ENCODE results near the gene GALNT2.

Gene GALNT2

DNA sequence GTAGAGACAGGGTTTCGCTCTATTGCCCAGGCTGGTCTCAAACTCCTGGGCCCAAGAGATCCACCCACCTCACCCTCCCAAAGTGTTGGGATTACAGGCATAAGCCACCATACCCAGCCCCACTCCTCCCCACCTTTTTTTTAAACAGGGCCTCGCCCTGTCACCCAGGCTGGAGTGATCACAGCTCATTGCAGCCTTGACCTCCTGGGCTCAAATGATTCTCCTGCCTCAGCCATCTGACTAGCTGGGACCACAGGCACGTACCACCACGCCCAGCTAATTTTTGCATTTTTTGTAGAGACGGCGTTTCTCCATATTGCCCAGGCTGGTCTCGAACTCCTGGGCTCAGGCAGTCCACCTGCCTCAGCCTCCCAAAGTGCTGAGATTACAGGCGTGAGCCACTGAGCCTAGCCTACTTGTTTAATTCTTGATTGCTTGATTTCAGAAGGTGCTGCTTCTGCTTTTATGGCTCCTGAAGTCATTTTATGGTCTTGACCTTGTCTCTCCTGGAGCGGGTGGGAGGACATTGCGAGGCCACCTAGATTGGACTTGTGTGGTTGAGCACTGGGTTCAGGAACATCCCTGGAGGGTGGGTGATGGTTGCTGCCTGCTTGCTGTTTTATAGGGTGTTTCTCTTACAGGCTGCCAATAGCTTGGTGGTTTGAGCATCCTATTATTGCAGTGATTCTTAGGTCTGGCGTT is 81.9 kb downstream of the GALNT2 start:
- no peak for DNase-seq

DNA sequence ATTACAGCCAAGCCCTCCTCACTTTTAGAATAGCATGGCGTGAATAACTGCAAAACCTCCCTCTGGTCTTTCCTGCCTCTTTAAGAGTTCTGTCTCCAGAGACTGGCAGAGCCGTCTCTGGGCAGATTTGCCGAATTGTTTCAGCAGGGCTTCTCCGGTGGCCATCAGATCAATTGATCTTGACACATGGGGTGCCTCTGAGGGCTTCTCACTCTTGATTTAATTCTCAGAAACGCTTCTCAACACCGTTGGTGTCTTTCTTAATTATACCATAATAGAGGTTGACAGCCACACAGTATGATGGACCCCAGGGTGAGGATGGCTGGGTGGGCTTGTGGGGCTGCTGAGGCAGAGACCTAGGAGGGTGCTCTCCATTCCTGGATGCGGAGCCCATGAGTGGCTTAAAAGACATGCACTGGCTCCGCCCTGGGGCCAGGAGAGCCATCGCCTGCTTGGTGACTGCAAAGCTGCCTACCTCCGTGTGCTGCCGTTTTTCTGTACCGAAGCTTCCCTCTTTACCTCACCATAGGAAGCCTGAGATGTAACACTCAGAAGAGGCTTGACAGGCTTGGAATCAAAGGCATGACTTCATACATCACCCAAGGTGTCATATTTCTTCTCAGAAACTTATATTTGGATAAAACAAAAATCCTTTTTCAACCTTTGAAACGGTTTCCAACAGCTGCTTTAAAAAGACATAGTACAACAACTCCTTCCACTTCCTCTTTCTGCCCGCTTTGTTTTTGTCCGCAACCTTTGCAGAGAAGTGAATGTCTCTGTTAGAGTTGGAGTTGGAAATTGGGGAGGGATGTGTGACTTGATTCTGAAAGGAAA is 82.9 kb downstream of the GALNT2 start:
- no peak for DNase-seq

DNA sequence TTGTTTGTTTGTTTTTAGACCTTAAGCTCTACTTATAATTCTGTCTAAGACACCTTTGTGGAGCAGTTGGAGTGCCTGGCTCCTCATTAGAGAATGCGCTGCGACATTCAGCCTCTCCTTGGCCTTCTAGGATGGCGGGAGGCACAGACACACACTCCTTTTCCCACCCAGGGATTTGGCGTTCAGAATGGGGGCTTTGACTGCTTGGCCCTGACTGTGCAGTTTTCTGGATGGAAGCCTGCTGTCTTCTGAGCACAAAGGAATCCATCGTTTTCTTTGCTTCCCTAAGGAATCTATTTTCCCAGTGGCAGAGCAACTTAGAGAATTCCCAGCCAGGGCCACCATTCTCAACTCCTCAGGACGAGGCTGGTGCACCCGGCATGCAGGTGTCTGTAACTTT is 83.6 kb downstream of the GALNT2 start:
- no peak for DNase-seq

DNA sequence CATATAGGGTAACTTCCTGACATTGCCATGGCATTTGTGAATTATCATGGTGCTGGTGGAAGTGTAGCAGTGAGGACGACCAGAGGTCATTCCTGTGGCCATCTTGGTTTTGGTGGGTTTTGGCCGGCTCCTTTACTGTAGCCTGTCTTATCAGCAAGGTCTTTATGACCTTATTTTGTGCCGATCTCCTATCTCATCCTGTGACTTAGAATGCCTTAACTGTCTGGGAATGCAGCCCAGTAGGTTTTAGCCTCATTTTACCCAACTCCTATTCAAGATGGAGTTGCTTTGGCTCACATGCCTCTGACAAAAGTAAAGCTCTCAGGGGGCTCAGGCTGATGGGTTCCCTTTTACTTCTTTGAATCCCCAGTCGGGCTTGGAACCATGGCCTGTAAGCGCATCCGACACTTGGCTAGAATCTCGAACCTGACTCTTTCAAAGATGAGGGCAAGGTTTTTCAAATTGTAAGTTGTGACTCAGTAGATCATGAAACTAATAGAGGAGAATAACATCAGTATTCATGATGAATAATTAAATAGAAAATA is 85.0 kb downstream of the GALNT2 start:
- DNase-seq = no peak

DNA sequence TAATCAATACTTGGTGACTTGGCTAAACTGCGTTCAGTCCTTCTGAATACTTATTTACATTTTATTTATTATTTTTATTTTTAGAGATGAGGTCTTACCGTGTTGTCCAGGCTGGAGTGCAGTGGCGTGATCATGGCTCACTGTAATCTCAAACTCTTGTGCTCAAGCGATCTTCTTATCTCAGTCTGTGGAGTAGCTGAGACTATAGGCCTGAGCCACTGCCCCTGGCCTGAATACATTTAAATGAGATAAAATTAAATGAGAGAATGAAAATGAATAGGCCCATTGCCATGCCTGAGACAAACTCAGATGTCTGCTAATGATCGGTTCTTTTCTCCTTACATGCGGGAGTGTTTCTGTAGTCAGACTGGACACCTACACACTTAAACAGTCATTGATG is 86.0 kb downstream of the GALNT2 start:
- no peak for DNase-seq

DNA sequence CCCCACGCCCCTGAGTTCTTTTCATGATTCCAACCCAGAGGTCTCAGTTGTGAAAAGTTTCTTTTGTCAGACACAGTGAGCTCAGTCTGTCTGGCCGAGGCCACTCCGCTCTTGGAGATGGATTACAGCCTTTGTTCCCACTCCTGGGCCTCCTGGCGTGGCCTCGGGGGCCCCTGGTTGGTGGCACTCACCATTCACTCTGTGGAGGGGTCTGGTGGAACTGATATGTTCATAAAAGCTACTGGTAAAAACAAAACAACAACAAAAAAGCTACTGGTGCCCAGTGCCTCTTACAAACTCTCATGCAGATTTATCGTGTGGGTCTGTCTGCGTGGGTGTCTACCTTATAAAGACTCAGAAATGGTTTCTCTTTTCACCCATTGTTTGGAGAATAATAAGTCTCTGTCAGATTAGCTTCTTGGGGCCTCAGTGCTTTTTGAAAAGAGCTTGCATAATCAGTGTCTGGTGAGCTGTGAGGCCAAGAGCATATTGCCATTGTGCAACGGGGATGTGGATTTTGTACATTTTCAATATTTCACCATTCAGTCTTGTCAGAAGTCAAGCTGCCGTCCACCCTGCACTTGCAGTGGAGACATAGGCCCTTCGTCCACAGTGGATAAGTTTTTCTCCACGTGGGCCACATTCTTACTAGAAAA is 86.7 kb downstream of the GALNT2 start:
- DNase-seq = no peak

DNA sequence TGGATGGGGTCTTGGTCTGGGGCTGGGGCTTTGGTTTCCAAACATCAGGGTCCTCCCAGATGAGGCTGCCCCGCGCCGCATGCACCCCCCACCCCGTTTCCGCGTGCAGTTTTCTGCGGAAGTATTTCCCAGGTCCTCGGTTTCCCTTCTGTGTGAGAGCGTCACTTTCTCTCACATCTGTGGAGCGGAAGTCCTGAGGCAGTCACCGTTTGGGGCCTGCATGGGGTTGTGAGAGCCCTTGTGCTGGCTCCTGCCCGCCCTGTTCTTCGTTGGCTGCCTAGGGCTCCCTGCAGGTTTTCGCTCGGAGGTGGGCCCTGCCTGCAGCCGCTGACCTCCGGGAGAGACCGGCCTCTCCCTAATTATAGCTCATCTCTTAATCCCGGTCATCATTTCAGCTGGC is 88.0 kb downstream of the GALNT2 start:
- DNase-seq = no peak

DNA sequence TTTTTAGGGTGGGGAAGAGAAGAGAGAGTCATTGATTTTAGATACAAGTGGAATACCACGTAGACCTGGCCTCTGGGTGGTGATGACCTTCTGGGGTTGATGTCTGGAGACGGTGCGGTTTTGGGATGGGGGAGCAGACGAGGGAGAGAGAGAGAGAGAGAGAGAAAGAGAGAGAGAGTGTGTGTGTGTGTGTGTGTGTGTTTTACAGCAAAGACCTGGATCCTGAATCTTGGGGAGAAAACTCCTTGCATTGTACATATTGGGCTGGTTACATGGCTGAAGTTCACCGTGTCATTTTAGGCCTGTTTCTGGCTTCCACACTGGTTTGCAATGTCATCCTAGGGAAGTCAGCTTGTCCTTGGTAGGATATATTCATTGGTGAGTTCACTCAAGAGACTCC is 89.0 kb downstream of the GALNT2 start:
- no peak for DNase-seq

DNA sequence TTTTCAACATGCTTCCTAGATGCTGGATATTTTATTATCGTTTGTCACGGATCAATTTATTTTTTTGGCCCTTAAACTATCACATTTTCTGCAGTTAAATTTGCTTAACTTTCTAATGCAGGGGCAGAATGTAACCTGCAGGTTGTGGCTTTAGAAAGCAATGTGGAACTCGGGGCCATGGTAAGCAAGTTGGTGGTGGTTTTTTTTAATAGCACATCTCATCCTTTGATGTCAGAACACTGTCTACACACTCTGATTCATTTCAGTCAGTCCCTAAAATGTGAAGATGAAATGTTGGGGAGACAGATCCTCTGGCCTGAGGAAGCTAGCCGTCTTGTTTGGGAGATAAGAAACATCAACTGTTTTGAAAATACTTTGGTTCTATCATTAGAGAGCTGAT is 89.5 kb downstream of the GALNT2 start:
- no peak for DNase-seq

DNA sequence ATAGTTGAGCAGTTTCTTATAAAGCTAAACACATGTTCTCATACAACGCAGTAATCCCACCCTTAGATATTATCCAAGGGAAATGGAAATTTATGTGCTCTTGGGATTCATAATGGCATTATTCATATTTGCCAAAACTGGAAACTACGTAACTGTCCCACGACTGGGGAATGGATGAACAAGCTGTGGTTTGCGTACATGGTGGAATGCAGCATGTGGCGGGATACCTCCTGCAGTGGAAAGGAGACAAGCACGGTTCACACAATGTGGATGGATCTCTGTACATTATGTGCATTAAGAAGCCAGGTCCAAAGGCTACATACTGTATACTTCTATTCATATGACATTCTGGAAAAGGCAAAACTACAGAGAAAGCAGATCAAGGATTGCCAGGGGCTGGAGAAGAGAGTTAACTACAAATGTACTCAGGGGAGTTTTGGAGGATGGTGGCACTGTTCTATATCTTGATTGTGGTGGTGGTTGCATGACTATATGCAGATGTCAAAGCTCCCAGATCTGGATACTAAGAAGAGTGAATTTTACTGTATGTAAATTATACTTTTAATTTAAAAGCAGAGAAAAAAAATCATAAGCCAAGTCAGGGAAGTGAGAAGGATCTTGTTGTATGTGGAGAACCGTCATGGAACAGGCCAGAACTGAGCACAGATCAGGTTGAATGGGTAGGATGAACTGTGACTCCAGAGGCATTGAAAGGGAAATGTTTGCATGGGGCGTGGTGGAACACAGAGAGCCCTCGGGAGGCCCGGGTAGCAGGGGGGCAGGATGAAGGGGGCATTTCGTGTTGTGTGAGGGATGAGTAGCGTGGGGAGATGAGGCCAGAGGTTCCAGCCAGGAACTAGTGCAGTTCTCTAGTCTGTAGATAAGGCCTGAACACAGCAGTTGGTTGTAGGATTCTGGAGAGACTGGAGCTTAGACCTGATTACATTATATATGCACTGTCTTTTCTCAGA is 90.7 kb downstream of the GALNT2 start:
- peak; percentile 80 for DNase-seq

DNA sequence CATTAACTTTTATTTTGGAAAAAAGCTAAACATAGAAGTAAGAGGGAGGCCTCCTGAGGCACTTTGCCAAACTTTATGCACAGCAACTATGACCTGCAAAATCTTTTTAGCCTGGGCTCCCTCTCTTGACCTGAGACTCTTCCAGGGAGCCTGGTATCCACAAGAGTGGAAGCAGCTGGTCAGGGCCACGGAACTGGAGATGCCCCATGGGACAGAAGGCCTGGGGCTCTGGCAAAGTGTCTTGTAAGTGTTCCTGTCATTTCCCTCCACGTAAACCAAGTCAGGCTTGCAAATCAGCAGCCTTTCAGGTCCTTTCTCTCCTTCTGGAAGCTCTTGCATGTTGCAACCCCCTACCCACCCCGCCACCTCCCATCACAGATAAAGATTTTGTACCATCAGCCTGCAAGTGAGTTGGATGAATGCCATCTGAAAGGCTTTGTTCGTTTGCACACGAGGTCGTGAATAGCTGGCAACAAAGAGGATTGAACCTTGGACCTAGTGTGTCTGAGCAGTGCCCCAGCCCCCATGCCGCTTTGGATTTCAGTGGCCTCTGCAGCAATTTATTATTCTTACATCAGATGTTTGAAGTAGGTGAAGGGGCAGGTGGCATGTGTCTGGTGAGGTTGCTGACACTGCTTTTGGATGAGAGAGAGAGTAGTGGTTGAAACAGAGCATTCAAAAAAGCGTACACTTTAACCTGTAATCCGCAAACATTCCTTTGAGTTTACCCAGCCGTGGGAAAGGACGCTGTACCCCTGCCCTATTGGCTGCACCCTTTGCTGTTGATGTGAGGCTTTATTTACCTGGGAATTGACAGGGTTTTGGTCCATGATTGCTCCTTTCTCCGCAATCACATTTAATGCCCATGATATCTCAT is 91.6 kb downstream of the GALNT2 start:
- no peak for DNase-seq

DNA sequence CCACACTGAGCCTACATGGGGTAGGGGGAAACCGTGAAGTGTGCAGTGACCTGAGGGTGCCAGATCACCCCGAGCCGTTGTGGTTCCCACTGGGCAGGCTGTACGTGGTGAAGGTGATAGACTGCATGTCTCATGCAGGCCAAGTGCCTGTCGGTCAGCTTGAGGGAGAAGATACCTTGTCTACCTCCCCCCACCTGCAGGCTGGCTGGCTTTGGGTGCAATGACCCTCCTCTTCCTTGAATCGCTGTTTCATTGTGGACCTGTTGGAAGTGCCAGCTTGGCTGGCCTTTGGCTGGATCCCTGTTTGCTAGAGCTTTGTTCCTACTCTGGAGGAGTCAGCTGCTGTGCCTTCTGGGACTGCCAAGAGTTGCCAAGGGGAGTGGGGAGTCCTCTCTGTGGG is 92.5 kb downstream of the GALNT2 start:
- DNase-seq = no peak

DNA sequence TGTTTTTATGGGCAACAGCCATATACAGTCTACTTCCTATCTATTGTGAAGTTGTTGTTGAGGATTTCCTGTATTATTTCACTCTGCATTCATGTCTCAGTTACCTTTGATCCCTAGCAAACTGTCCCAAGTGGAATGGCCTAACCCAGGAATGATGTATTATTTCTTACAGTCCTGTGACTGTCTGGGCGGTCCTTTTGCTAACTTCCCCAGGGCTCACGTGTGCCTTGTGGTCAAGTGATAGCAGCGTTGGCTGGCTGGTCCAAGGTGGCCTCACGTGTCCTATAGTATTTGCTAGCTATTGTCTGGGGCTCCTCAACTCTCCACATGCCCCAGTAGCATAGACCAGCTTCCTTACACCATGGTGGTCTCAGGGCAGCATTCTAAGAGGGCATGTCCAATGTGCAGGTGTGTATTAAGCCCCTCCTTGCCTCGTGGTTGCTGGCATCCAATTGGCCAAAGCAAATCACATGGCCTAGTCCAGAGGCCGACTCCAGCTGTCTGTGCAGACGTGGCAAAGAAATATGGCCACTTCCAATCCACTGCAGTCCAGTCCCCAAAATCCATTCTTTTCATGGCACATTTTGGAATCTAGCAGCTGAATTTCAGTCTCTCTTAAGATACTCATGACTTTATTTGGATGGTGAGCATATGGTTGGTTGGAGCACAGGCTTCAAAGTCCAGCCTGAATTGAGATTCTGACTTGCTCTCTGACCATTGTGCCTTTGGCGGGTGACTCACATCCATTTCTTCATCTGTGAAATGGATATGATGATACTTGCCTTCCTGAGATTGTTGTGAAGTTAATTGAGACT is 94.1 kb downstream of the GALNT2 start:
- DNase-seq = no peak

DNA sequence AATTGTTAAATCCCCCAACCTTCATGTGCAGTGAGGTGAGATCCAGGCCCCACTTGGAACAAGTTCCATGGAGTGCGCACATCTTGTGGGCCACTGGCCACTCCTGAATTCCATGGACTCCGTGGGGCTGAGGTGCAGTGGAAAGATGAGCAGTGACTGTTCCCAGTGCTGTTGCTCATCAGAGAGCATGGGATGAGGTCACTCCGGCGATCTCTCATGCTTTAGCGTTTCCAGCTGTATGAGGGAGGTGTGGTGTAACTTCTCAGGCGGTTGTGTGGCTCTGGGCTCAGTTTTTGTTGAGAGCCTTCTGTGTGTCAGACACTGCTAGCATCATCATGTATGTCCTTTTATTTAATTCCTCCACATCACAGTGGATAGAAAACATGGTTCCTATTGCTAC is 96.2 kb downstream of the GALNT2 start:
- DNase-seq = peak; percentile 84

DNA sequence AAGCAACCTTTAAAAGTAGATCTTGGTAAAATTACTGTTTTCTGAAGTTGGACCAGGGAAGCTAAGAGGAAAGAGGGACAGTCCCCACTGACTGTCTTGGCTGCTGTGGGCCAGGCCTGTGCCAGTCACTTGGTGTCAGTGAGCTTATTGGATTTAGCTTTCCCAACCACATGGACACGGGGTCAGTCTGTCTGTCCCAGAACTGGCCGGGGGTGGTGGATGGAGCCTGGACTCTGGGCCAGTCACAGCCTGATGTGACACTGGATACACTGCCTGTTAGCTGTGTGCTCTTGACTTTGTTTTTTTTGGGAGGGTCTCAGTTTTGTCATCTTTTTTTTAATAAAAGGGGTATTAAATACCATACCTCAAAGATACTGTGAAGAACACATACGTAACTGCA is 96.7 kb downstream of the GALNT2 start:
- no peak for DNase-seq

DNA sequence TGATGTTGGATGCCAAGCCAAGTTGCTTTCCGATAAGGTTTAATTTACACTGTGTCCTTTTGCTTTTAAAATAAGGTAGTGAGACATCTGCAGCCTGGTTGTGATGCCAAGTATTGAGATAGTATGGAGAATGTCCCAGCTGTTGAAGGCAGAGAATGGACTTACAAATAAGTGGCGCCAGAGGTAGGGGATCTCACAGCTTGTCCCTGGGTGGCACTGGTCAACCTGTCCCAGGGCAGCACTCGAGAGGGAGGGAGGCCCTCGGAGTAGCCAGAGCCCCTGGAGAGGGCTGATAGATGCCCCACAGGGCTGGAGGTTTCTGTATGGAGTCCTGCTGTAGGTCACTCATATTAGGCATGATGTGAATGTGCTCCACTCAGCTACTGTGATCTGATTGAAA is 98.5 kb downstream of the GALNT2 start:
- DNase-seq = no peak

DNA sequence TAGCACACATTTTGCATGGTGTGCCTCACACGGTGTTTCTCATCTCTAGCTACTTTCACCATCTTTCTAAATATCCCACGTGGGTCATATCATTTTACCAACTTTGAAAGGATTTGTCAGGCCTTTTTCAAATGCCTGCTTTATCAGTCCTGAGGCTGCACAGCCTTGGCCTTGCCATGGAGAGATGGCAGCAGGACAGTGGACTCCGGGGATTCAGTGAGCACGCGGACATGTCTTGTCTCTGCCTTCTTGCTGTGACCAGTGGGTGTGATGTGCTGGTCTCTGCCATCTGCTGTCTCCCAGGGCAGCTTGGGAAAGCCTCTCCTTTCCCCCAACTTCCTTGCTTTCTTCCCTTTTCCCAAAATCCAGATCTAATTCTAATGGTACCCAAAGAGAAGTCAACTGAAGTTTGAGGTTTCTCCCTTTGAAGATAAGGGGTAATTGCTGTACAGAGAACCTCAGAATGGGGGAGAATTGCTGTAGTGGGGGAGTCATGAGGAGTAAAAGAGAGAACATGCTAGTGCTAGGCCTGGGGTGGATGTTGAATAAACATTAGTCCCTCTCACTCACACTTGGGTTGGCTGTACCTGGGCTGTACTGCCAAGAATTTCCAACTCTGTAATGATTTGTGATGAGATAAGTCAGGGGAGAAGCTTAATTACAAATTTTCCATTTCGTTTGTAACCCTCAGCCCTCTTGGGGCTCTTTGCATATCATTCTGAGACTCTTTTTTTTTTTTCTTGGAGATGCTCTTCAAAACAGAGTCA is 99.5 kb downstream of the GALNT2 start:
- DNase-seq = no peak

DNA sequence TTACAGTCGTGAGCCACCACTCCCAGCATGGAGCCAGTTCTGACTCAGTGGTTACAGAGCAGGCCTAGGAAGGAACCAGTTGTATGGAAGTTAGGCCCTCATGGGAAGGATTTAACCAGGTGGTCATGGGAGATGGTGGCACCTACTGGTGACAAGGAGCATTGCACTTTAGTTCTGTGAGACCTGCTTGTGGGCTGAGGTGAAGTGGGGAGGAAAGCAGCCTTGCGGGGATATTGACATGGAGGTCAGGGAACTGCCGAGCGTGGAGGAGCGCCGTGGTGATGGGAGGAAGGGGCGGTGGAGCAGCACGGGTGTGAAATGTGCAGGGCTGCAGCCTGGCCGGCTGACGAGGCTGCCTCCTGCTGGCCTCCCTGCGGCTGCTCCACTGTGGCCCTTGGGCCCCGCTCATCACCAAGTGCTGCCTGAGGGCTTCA is 100.4 kb downstream of the GALNT2 start:
- peak; percentile 52 for DNase-seq

DNA sequence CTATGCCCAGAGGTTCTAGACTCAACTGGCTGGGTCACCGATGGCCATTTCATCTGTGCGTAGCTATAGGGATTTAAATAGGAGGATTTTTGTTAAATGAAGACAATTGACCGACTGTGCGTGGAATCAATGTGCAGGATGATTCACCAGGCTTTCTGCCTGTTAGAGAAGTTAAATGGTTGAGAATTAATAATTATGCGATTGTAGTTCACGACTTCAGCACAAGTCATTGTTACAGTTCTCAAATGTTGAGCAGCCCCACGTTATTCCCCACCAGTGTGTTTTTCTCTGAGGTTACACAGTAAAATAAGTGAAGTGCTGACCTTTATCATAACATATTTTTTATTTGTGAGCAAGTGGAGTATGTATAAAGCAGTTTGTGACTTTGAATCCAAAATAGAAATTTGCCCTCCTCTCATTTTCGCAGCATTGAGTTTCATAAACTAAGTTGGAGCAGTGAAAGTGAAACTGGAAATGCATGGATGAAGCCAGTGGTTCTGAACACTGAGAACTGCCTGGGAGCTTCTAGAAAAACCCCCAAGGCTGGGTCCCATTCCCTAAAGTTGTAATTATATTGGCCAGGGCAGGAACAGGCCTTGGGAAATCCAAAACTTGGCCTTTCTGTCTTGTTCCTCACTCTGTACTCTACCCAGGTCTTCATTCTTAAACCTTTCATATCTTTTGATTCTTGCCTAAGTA is 102.6 kb downstream of the GALNT2 start:
- DNase-seq = no peak
